ENCODE measurements around the gene PEX13. TPM values are rescaled to one million over a fixed set of nuclear protein-coding genes. Genes with fewer than 3 reads are reported as not detected.
A peak's percentile ranks its signal among the peaks of the same experiment; 100 is the strongest.

PEX13 gene
- total RNA-seq, 1 donor from 2014 or later = 26.9 TPM

DNA sequence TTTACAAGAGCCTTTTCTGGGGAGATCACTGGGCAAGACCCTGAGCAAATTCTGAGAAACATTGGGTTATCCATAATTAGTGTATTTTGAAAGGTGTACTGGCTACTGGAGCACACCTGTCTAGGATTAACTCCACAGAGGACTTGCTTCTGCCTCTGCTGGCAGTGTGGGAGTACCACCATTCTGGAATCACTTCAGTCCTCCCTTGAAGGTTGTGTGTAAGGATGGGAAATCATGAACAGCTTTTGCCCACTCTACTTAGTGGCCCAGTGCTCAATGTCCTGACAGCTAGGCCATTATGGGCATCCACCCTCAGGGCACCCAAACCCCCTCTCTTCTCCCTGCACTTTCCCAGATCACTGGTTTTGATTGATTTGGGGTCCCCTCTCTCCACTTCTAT, 40.0 kb downstream of the PEX13 start:
- TF ChIP-seq, protein P1, sequence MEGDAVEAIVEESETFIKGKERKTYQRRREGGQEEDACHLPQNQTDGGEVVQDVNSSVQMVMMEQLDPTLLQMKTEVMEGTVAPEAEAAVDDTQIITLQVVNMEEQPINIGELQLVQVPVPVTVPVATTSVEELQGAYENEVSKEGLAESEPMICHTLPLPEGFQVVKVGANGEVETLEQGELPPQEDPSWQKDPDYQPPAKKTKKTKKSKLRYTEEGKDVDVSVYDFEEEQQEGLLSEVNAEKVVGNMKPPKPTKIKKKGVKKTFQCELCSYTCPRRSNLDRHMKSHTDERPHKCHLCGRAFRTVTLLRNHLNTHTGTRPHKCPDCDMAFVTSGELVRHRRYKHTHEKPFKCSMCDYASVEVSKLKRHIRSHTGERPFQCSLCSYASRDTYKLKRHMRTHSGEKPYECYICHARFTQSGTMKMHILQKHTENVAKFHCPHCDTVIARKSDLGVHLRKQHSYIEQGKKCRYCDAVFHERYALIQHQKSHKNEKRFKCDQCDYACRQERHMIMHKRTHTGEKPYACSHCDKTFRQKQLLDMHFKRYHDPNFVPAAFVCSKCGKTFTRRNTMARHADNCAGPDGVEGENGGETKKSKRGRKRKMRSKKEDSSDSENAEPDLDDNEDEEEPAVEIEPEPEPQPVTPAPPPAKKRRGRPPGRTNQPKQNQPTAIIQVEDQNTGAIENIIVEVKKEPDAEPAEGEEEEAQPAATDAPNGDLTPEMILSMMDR (IDR thresholded peaks at IDR 0.05) = no peak
- no peak overlapping the region for H3K27ac ChIP-seq
- intact Hi-C loops (cut with DNase I) = no loop called here
- DNase-seq (no peak), ATAC-seq (no peak)
- H3K4me3 ChIP-seq = no peak overlapping the region
- peaks cover 8% of the 10 kb centered on the region for H3K36me3 ChIP-seq
- H3K9me3 ChIP-seq = no peaks in the 10 kb centered on the region
- H3K27me3 ChIP-seq = no peaks in the 10 kb centered on the region
- no peaks in the 10 kb centered on the region for H3K4me1 ChIP-seq

DNA sequence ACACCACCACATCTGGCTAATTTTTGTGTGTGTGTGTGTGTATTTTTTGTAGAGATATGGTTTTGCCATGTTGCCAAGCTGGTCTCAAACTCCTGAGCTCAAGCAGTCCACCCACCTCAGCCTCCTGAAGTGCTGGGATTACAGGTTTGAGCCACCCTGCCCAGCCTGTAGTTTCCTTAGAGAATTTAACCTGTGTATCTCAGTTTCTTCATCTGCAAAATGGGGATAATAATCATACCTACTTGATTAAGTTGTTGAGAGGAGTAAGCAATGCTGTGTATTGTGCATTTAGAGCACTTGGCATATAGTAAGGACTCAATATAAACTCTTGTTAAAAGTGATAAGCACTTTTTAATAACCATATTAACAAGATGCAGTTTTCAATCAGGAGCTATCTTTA, 41.9 kb downstream of the PEX13 start:
- H3K4me3 ChIP-seq = no peak overlapping the region
- no peak for ATAC-seq
- no peak for DNase-seq
- no peaks in the 10 kb centered on the region for H3K9me3 ChIP-seq
- no peaks in the 10 kb centered on the region for H3K4me1 ChIP-seq
- H3K27me3 ChIP-seq = no peaks in the 10 kb centered on the region
- no peak overlapping the region for H3K27ac ChIP-seq
- H3K36me3 ChIP-seq = no peaks in the 10 kb centered on the region
- intact Hi-C loops (cut with DNase I) = no loop called here
- TF ChIP-seq, protein P1 (IDR thresholded peaks at IDR 0.05) = no peak

DNA sequence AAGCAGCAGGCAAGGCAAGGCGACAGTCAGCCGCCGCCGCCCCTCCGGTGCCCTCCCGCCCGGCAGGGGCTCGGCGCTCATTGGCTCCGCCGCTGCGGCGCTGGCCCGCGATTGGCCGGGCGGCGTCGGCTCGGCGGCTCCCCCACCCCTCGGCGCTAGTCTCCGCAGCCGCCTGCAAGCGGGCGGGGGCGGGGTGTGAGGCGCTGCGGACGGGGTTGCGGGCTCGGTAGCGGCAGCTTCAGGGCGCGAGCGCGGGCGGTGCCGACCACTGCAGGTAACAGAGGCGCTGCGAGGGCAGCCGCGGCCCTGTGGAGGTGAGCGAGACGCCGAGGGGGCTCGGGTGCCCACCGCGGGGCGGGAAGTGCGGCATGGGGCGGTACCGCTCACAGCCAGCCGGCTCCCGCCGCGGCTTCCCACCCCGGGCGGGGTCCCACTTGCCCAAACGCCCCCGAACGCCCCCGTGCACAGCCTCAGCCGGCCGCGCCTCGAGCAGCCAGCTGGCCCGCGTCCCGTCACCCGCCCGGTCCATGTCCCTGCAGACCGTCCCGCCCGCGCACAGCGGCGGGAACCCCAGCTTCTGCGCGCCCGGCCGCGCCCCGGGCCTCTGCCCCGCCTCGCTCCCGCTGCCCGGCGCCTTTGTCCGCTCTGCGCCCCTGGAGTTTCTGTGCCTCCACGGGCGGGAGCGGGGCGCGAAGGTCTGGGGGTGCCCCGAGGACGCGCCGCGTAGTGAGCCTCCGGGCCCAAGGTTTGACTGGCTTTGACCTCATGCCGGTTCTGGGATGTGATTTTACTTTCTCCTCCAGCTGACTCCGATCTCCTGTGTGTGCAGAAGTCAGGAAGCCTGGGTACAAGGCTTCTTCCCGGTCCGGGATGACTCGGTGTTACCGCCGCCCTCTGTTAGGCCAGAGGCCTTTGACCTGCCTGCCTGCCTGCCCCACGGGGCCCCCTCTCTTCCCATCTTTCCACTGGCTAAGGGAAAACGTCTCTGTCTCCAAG, 48.5 kb downstream of the PEX13 start, which contains the start of gene SANBR:
Gene SANBR, plus strand, starts transcription at position 158 of the 996 bp plus-strand sequence. CDS start 4,480 bp downstream, outside the sequence.
- DNase-seq = peak; percentile 94

DNA sequence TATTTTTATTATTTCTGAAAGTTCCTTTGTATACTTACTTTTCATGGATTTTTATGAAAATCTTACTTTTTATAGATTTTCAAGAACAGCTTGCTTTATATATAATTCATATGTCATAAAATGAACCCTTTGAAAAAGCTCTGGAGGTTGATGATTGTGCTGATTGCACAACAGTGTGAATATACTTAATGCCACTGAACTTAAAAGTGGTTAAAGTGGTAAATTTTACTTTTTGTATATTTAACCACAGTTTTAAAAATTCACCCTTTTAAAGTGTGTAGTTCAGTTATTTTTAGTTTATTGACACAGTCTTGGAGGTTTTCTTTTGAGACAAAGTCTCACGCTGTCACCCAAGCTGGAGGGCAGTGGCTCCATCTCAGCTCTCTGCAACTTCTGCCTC, 56.6 kb downstream of the PEX13 start:
- H3K27ac ChIP-seq = no peak overlapping the region
- peaks cover 30% of the 10 kb centered on the region for H3K36me3 ChIP-seq
- TF ChIP-seq, protein P1 (IDR thresholded peaks at IDR 0.05) = no peak
- H3K9me3 ChIP-seq = no peaks in the 10 kb centered on the region
- no peak for ATAC-seq
- H3K27me3 ChIP-seq = no peaks in the 10 kb centered on the region
- DNase-seq = no peak
- no peak overlapping the region for H3K4me3 ChIP-seq
- intact Hi-C loops (cut with DNase I) = no loop called here
- no peaks in the 10 kb centered on the region for H3K4me1 ChIP-seq

More for the DNA sequence above, 48.5 kb downstream of the PEX13 start, which contains the start of gene SANBR:
- Histone ChIP-seq H3K27ac (peak within 1 kb of the TSS; percentile 77), H3K4me1 (no peaks in the 10 kb centered on the region), H3K9me3 (no peaks in the 10 kb centered on the region), H3K36me3 (no peaks in the 10 kb centered on the region), H3K27me3 (no peaks in the 10 kb centered on the region), H3K4me3 (peak within 1 kb of the TSS; percentile 81)
- intact Hi-C loops (cut with DNase I) = no loop called here
- TF ChIP-seq, protein P1 (IDR thresholded peaks at IDR 0.05) = no peak
- peak; percentile 100 for ATAC-seq

GRCh38 chr2:61085883-61086282, 68.4 kb downstream of the PEX13 start:
- TF ChIP-seq, protein P1 (IDR thresholded peaks at IDR 0.05) = no peak
- no peak for ATAC-seq

More at GRCh38 chr2:61085883-61086282, 68.4 kb downstream of the PEX13 start:
- no peak overlapping the region for H3K27ac ChIP-seq
- no peaks in the 10 kb centered on the region for H3K4me1 ChIP-seq
- peaks cover 28% of the 10 kb centered on the region for H3K36me3 ChIP-seq
- DNase-seq = no peak
- H3K9me3 ChIP-seq = no peaks in the 10 kb centered on the region
- H3K27me3 ChIP-seq = no peaks in the 10 kb centered on the region
- H3K4me3 ChIP-seq = no peak overlapping the region
- intact Hi-C loops (cut with DNase I) = no loop called here

Measured in upper lobe of right lung (tissue), 1 donor.